Measurements from ENCODE around the gene GNE.

The GNE gene

GRCh38 chr9:36237230-36237629 is 21.0 kb downstream of the GNE start:
- H3K36me3 ChIP-seq (ENCODE audit: control insufficient read depth, insufficient read depth, low read length), result peaks cover 18% of the 10 kb centered on the region
- H3K9me3 ChIP-seq (ENCODE audit: control insufficient read depth, insufficient read depth, low read depth, low read length), result no peaks in the 10 kb centered on the region
- H3K4me1 ChIP-seq (ENCODE audit: control insufficient read depth, insufficient read depth, low read length), result no peaks in the 10 kb centered on the region
- H3K4me3 ChIP-seq (ENCODE audit: low read depth, low read length), result no peak overlapping the region
- no peak overlapping the region for H3K9ac ChIP-seq (ENCODE audit: low read length)
- H3K27me3 ChIP-seq (ENCODE audit: control insufficient read depth, insufficient read depth, low read length), result no peaks in the 10 kb centered on the region
- no peak overlapping the region for H3K27ac ChIP-seq (ENCODE audit: low read depth, low read length)

- Histone ChIP-seq H3K9me3 (ENCODE audit: control insufficient read depth, insufficient read depth, low read depth, low read length) (peaks cover 7% of the 10 kb centered on the region; the same call in 1 of the 2 replicates), H3K4me1 (ENCODE audit: control insufficient read depth, insufficient read depth, low read length) (no peaks in the 10 kb centered on the region), H3K27me3 (ENCODE audit: control insufficient read depth, insufficient read depth, low read length) (no peaks in the 10 kb centered on the region), H3K4me3 (ENCODE audit: low read depth, low read length) (no peak overlapping the region), H3K27ac (ENCODE audit: low read depth, low read length) (no peak overlapping the region), H3K9ac (ENCODE audit: low read length) (no peak overlapping the region), H3K36me3 (ENCODE audit: control insufficient read depth, insufficient read depth, low read length) (peaks cover 66% of the 10 kb centered on the region)
Observed at GRCh38 chr9:36222449-36222848, 35.8 kb downstream of the GNE start.

- H3K36me3 ChIP-seq (ENCODE audit: control insufficient read depth, insufficient read depth, low read length), result peaks cover 64% of the 10 kb centered on the region
- no peaks in the 10 kb centered on the region for H3K27me3 ChIP-seq (ENCODE audit: control insufficient read depth, insufficient read depth, low read length)
- no peaks in the 10 kb centered on the region for H3K4me1 ChIP-seq (ENCODE audit: control insufficient read depth, insufficient read depth, low read length)
- peaks cover 7% of the 10 kb centered on the region; the same call in 1 of the 2 replicates for H3K9me3 ChIP-seq (ENCODE audit: control insufficient read depth, insufficient read depth, low read depth, low read length)
- H3K9ac ChIP-seq (ENCODE audit: low read length), result no peak overlapping the region
- no peak overlapping the region for H3K27ac ChIP-seq (ENCODE audit: low read depth, low read length)
- no peak overlapping the region for H3K4me3 ChIP-seq (ENCODE audit: low read depth, low read length)
Observed at GRCh38 chr9:36221667-36222066, 36.6 kb downstream of the GNE start.

- Histone ChIP-seq H3K9me3 (ENCODE audit: control insufficient read depth, insufficient read depth, low read depth, low read length) (peaks cover 7% of the 10 kb centered on the region; the same call in 1 of the 2 replicates), H3K36me3 (ENCODE audit: control insufficient read depth, insufficient read depth, low read length) (peaks cover 86% of the 10 kb centered on the region), H3K9ac (ENCODE audit: low read length) (no peak overlapping the region), H3K4me3 (ENCODE audit: low read depth, low read length) (no peak overlapping the region), H3K27ac (ENCODE audit: low read depth, low read length) (no peak overlapping the region), H3K4me1 (ENCODE audit: control insufficient read depth, insufficient read depth, low read length) (no peaks in the 10 kb centered on the region), H3K27me3 (ENCODE audit: control insufficient read depth, insufficient read depth, low read length) (no peaks in the 10 kb centered on the region)
Observed at GRCh38 chr9:36218411-36218901, 39.8 kb downstream of the GNE start.

GRCh38 chr9:36218011-36218410 is 40.2 kb downstream of the GNE start:
- no peaks in the 10 kb centered on the region for H3K27me3 ChIP-seq (ENCODE audit: control insufficient read depth, insufficient read depth, low read length)
- no peak overlapping the region for H3K9ac ChIP-seq (ENCODE audit: low read length)
- H3K36me3 ChIP-seq (ENCODE audit: control insufficient read depth, insufficient read depth, low read length), result peaks cover 86% of the 10 kb centered on the region
- no peak overlapping the region for H3K4me3 ChIP-seq (ENCODE audit: low read depth, low read length)
- H3K9me3 ChIP-seq (ENCODE audit: control insufficient read depth, insufficient read depth, low read depth, low read length), result peaks cover 7% of the 10 kb centered on the region; the same call in 1 of the 2 replicates
- H3K27ac ChIP-seq (ENCODE audit: low read depth, low read length), result no peak overlapping the region
- no peaks in the 10 kb centered on the region for H3K4me1 ChIP-seq (ENCODE audit: control insufficient read depth, insufficient read depth, low read length)

- H3K36me3 ChIP-seq (ENCODE audit: control insufficient read depth, insufficient read depth, low read length), result peaks cover 86% of the 10 kb centered on the region
- no peak overlapping the region for H3K27ac ChIP-seq (ENCODE audit: low read depth, low read length)
- no peak overlapping the region for H3K4me3 ChIP-seq (ENCODE audit: low read depth, low read length)
- no peaks in the 10 kb centered on the region for H3K27me3 ChIP-seq (ENCODE audit: control insufficient read depth, insufficient read depth, low read length)
- peaks cover 1% of the 10 kb centered on the region; the same call in 1 of the 2 replicates for H3K9me3 ChIP-seq (ENCODE audit: control insufficient read depth, insufficient read depth, low read depth, low read length)
- no peaks in the 10 kb centered on the region for H3K4me1 ChIP-seq (ENCODE audit: control insufficient read depth, insufficient read depth, low read length)
- no peak overlapping the region for H3K9ac ChIP-seq (ENCODE audit: low read length)
Observed at GRCh38 chr9:36217256-36217968, 40.8 kb downstream of the GNE start.

GRCh38 chr9:36214571-36214970 is 43.7 kb downstream of the GNE start:
- Histone ChIP-seq H3K4me3 (ENCODE audit: low read depth, low read length) (no peak overlapping the region), H3K4me1 (ENCODE audit: control insufficient read depth, insufficient read depth, low read length) (no peaks in the 10 kb centered on the region), H3K27me3 (ENCODE audit: control insufficient read depth, insufficient read depth, low read length) (no peaks in the 10 kb centered on the region), H3K9ac (ENCODE audit: low read length) (no peak overlapping the region), H3K27ac (ENCODE audit: low read depth, low read length) (no peak overlapping the region), H3K36me3 (ENCODE audit: control insufficient read depth, insufficient read depth, low read length) (peaks cover 90% of the 10 kb centered on the region), H3K9me3 (ENCODE audit: control insufficient read depth, insufficient read depth, low read depth, low read length) (no peaks in the 10 kb centered on the region)

GRCh38 chr9:36213989-36214388 is 44.3 kb downstream of the GNE start:
- Histone ChIP-seq H3K9ac (ENCODE audit: low read length) (no peak overlapping the region), H3K27me3 (ENCODE audit: control insufficient read depth, insufficient read depth, low read length) (no peaks in the 10 kb centered on the region), H3K4me1 (ENCODE audit: control insufficient read depth, insufficient read depth, low read length) (no peaks in the 10 kb centered on the region), H3K27ac (ENCODE audit: low read depth, low read length) (no peak overlapping the region), H3K4me3 (ENCODE audit: low read depth, low read length) (no peak overlapping the region), H3K9me3 (ENCODE audit: control insufficient read depth, insufficient read depth, low read depth, low read length) (no peaks in the 10 kb centered on the region), H3K36me3 (ENCODE audit: control insufficient read depth, insufficient read depth, low read length) (peaks cover 90% of the 10 kb centered on the region)

GRCh38 chr9:36213387-36213786 is 44.9 kb downstream of the GNE start:
- Histone ChIP-seq H3K9ac (ENCODE audit: low read length) (no peak overlapping the region), H3K36me3 (ENCODE audit: control insufficient read depth, insufficient read depth, low read length) (peaks cover 90% of the 10 kb centered on the region), H3K9me3 (ENCODE audit: control insufficient read depth, insufficient read depth, low read depth, low read length) (no peaks in the 10 kb centered on the region), H3K4me3 (ENCODE audit: low read depth, low read length) (no peak overlapping the region), H3K4me1 (ENCODE audit: control insufficient read depth, insufficient read depth, low read length) (no peaks in the 10 kb centered on the region), H3K27ac (ENCODE audit: low read depth, low read length) (no peak overlapping the region), H3K27me3 (ENCODE audit: control insufficient read depth, insufficient read depth, low read length) (no peaks in the 10 kb centered on the region)

GRCh38 chr9:36211510-36211909 is 46.7 kb downstream of the GNE start:
- H3K4me3 ChIP-seq (ENCODE audit: low read depth, low read length), result no peak overlapping the region
- H3K9ac ChIP-seq (ENCODE audit: low read length), result no peak overlapping the region
- H3K27ac ChIP-seq (ENCODE audit: low read depth, low read length), result no peak overlapping the region
- no peaks in the 10 kb centered on the region for H3K9me3 ChIP-seq (ENCODE audit: control insufficient read depth, insufficient read depth, low read depth, low read length)
- peaks cover 93% of the 10 kb centered on the region for H3K36me3 ChIP-seq (ENCODE audit: control insufficient read depth, insufficient read depth, low read length)
- H3K4me1 ChIP-seq (ENCODE audit: control insufficient read depth, insufficient read depth, low read length), result no peaks in the 10 kb centered on the region
- no peaks in the 10 kb centered on the region for H3K27me3 ChIP-seq (ENCODE audit: control insufficient read depth, insufficient read depth, low read length)

- Histone ChIP-seq H3K4me3 (ENCODE audit: low read depth, low read length) (no peak overlapping the region), H3K9ac (ENCODE audit: low read length) (no peak overlapping the region), H3K27ac (ENCODE audit: low read depth, low read length) (no peak overlapping the region), H3K9me3 (ENCODE audit: control insufficient read depth, insufficient read depth, low read depth, low read length) (no peaks in the 10 kb centered on the region), H3K27me3 (ENCODE audit: control insufficient read depth, insufficient read depth, low read length) (no peaks in the 10 kb centered on the region), H3K4me1 (ENCODE audit: control insufficient read depth, insufficient read depth, low read length) (no peaks in the 10 kb centered on the region), H3K36me3 (ENCODE audit: control insufficient read depth, insufficient read depth, low read length) (peaks cover 96% of the 10 kb centered on the region)
Observed at GRCh38 chr9:36210722-36211121, 47.5 kb downstream of the GNE start.

Data from HUES6 (cell line).